Glutamatergic neuron (in vitro differentiated cells): Measurements from ENCODE around the gene HSD17B12. TPM values are rescaled to one million over a fixed set of nuclear protein-coding genes. Genes with fewer than 3 reads are reported as not detected.

Source experiments
- DNase-seq: peaks from one replicate; pipeline ENCODE4 v3.0.0; 2022
- H3K27ac Mint-ChIP-seq: one replicate; pipeline ENCODE4 v1.8.0; 2020; ENCODE audit warnings: mild to moderate bottlenecking, mixed read lengths, inconsistent platforms; ENCODE audit not compliant: unreplicated experiment
- H3K27me3 Mint-ChIP-seq: one replicate; pipeline ENCODE4 v1.8.0; 2020; ENCODE audit warnings: mild to moderate bottlenecking, moderate library complexity, mixed read lengths, inconsistent platforms; ENCODE audit not compliant: unreplicated experiment
- H3K36me3 Mint-ChIP-seq: one replicate; pipeline ENCODE4 v1.8.0; 2020; ENCODE audit warnings: mild to moderate bottlenecking, mixed read lengths, inconsistent platforms; ENCODE audit not compliant: unreplicated experiment
- H3K4me1 Mint-ChIP-seq: one replicate; pipeline ENCODE4 v1.8.0; 2020; ENCODE audit warnings: mild to moderate bottlenecking, low read depth, mixed read lengths, inconsistent platforms; ENCODE audit not compliant: unreplicated experiment
- H3K4me3 Mint-ChIP-seq: one replicate; pipeline ENCODE4 v1.8.0; 2020; ENCODE audit warnings: mild to moderate bottlenecking, mixed read lengths, inconsistent platforms; ENCODE audit not compliant: unreplicated experiment
- H3K9me3 Mint-ChIP-seq: one replicate; pipeline ENCODE4 v1.8.0; 2020; ENCODE audit warnings: mild to moderate bottlenecking, moderate library complexity, mixed read lengths, inconsistent platforms; ENCODE audit not compliant: unreplicated experiment
- CTCF ChIP-seq: fragments of 200-600 bp; sonication (generic); IDR thresholded peaks from one replicate; pipeline ENCODE4 v1.5.0; 2021; ENCODE audit not compliant: partially characterized antibody, unreplicated experiment
- total RNA-seq: library from RNA; stranded (reverse); fragmentation: NEBNext Ultra II Directional; extraction: Animal tissue kit (Norgen Biotek cat#: 25700); gene quantifications from one replicate; pipeline ENCODE4 v1.2.1, GENCODE V29; 2021; ENCODE audit not compliant: unreplicated experiment

Gene HSD17B12
- total RNA-seq, 1 donor from 2014 or later = 140 TPM

- Mint-ChIP-seq H3K4me3 (peak overlapping the region; percentile 97), H3K27ac (peak overlapping the region; percentile 91), H3K27me3 (peaks cover 6% of the 10 kb centered on the region), H3K4me1 (peaks cover 8% of the 10 kb centered on the region), H3K36me3 (no peaks in the 10 kb centered on the region), H3K9me3 (peaks cover 11% of the 10 kb centered on the region)
- no peak for DNase-seq
- TF ChIP-seq CTCF = no peak
Measured at GRCh38 chr11:43879789-43880639, 199.5 kb downstream of the HSD17B12 start.

DNA sequence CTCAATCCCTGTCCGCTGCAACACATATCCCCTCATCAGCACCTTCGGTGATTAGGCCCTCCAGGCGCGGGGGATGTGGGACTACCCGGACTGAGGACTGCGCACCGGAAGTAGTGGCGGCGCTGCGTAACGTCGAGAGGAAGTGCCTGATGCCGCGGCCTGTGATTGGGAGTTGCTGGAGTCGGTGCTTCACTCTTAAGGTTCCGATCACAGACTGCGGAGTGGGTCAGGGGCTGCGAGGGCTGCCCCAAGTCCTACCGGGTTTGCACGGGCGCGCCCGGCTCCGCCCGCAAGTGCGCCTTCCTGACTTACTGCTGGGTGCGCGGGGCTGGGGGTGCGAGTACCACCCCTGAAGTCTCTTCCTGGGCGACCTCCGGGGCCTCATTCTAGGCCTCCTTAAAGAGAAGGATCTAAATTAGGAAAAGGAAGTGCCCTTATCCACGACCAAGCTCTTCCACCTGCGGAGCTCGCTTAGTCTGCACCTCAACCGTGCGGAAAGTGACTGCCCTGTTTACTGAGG is 200.2 kb downstream of the HSD17B12 start, which contains the start of gene ALKBH3:
Gene ALKBH3, plus strand, starts transcription at position 192 of the 520 bp plus-strand sequence. CDS start 1,822 bp downstream, outside the sequence.
- H3K9me3 Mint-ChIP-seq = peaks cover 11% of the 10 kb centered on the region
- peaks cover 8% of the 10 kb centered on the region for H3K4me1 Mint-ChIP-seq
- peaks cover 6% of the 10 kb centered on the region for H3K27me3 Mint-ChIP-seq

DNA sequence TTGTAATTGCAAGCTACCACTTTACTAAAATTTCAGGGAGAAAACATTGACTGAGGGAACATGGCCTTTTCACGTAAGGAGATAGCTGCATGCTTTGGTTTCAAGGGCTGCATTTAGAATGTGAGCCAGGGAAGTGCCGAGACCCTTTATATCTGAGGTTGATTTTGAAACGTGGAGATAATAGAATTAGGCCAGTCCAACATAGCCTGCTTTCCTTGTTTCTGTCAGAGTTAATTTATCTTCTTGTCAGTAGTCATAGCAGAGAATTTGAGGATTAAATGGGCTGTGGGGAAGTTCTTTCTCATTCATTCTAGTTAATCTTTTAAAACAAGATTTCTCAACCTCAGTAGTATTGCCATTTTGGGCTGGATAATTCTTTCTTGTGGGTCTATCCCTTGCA is 212.3 kb downstream of the HSD17B12 start:
- no peaks in the 10 kb centered on the region for H3K9me3 Mint-ChIP-seq
- TF ChIP-seq CTCF = no peak
- peaks cover 15% of the 10 kb centered on the region for H3K36me3 Mint-ChIP-seq
- no peaks in the 10 kb centered on the region for H3K27me3 Mint-ChIP-seq
- peaks cover 4% of the 10 kb centered on the region for H3K4me1 Mint-ChIP-seq
- DNase-seq = no peak
- no peak overlapping the region for H3K27ac Mint-ChIP-seq
- no peak overlapping the region for H3K4me3 Mint-ChIP-seq

More for the DNA sequence above, 200.2 kb downstream of the HSD17B12 start, which contains the start of gene ALKBH3:
- Mint-ChIP-seq H3K4me3 (peak within 1 kb of the TSS; percentile 97), H3K36me3 (no peaks in the 10 kb centered on the region), H3K27ac (peak within 1 kb of the TSS; percentile 91)
- peak; percentile 93 for DNase-seq
- no peak for TF ChIP-seq CTCF

GRCh38 chr11:43894546-43894945 is 214.0 kb downstream of the HSD17B12 start:
- no peak for DNase-seq
- Mint-ChIP-seq H3K4me3 (no peak overlapping the region), H3K4me1 (peaks cover 4% of the 10 kb centered on the region), H3K9me3 (no peaks in the 10 kb centered on the region), H3K36me3 (peaks cover 28% of the 10 kb centered on the region), H3K27ac (no peak overlapping the region), H3K27me3 (peaks cover 1% of the 10 kb centered on the region)
- TF ChIP-seq CTCF = no peak

- no peak for DNase-seq
- no peak overlapping the region for H3K27ac Mint-ChIP-seq
- H3K36me3 Mint-ChIP-seq = peaks cover 29% of the 10 kb centered on the region
- peaks cover 1% of the 10 kb centered on the region for H3K27me3 Mint-ChIP-seq
- TF ChIP-seq CTCF = no peak
- H3K4me1 Mint-ChIP-seq = peaks cover 4% of the 10 kb centered on the region
- no peak overlapping the region for H3K4me3 Mint-ChIP-seq
- no peaks in the 10 kb centered on the region for H3K9me3 Mint-ChIP-seq
Measured at GRCh38 chr11:43895601-43896000, 215.1 kb downstream of the HSD17B12 start.
